Hepatocyte (in vitro differentiated cells): ENCODE data around the gene TRPM5. TPM values are rescaled to one million over a fixed set of nuclear protein-coding genes. Genes with fewer than 3 reads are reported as not detected.
A peak's percentile ranks its signal among the peaks of the same experiment; 100 is the strongest.

Experiments used
- DNase-seq: peaks from one replicate; pipeline ENCODE4 v3.0.0-alpha.2; 2016; ENCODE audit warnings: low spot score
- H2AFZ ChIP-seq: fragments of 200-600 bp; sonication (generic); 2 replicates; pipeline ENCODE4 v1.6.0; 2016; ENCODE audit warnings: antibody characterized with exemption, mild to moderate bottlenecking
- H3K27ac ChIP-seq: fragments of 200-600 bp; sonication (generic); 2 replicates; pipeline ENCODE4 v1.5.1; 2016; ENCODE audit warnings: mild to moderate bottlenecking
- H3K27me3 ChIP-seq: fragments of 200-600 bp; sonication (generic); 2 replicates; pipeline ENCODE4 v1.6.1; 2016
- H3K36me3 ChIP-seq: fragments of 200-600 bp; sonication (generic); replicated peaks from 2 replicates; pipeline ENCODE4 v1.5.1; 2016; ENCODE audit warnings: low read depth; ENCODE audit not compliant: insufficient read depth
- H3K4me1 ChIP-seq: fragments of 200-600 bp; sonication (generic); 2 replicates; pipeline ENCODE4 v1.5.1; 2016; ENCODE audit warnings: mild to moderate bottlenecking, moderate library complexity; ENCODE audit not compliant: insufficient read depth
- H3K4me2 ChIP-seq: fragments of 200-600 bp; sonication (generic); 2 replicates; pipeline ENCODE4 v1.6.0; 2016
- H3K4me3 ChIP-seq: fragments of 200-600 bp; sonication (generic); 2 replicates; pipeline ENCODE4 v1.5.1; 2016; ENCODE audit warnings: mild to moderate bottlenecking
- H3K79me2 ChIP-seq: fragments of 200-600 bp; sonication (generic); 2 replicates; pipeline ENCODE4 v1.6.0; 2017; ENCODE audit warnings: mild to moderate bottlenecking
- H3K9me2 ChIP-seq: fragments of 200-600 bp; sonication (generic); replicated peaks from 2 replicates; pipeline ENCODE4 v1.6.0; 2017; ENCODE audit warnings: mild to moderate bottlenecking; ENCODE audit not compliant: insufficient read depth
- H3K9me3 ChIP-seq: fragments of 200-600 bp; sonication (generic); 2 replicates; pipeline ENCODE4 v1.5.1; 2016; ENCODE audit warnings: low read depth, mild to moderate bottlenecking
- H4K20me1 ChIP-seq: fragments of 200-600 bp; sonication (generic); 2 replicates; pipeline ENCODE4 v1.6.0; 2016; ENCODE audit warnings: mild to moderate bottlenecking; ENCODE audit not compliant: insufficient read depth, poor library complexity, severe bottlenecking
- CTCF ChIP-seq: fragments of 200-600 bp; sonication (generic); IDR thresholded peaks from 2 replicates; pipeline ENCODE4 v1.5.1; 2016; ENCODE audit warnings: antibody characterized with exemption, mild to moderate bottlenecking; ENCODE audit not compliant: poor library complexity
- EZH2 ChIP-seq: fragments of 200-600 bp; sonication (generic); IDR thresholded peaks from 2 replicates; pipeline ENCODE4 v1.6.1; 2016; ENCODE audit warnings: antibody characterized with exemption, mild to moderate bottlenecking, borderline replicate concordance
- EZH2phosphoT487 ChIP-seq: fragments of 200-600 bp; sonication (generic); IDR thresholded peaks from one replicate; pipeline ENCODE4 v1.6.1; 2018; ENCODE audit warnings: antibody characterized with exemption, mild to moderate bottlenecking, low read depth, moderate library complexity; ENCODE audit not compliant: unreplicated experiment, severe bottlenecking
- WGBS: methylation state at CpG from one replicate; pipeline ENCODE4 v1.1.6; 2016; ENCODE audit warnings: low lambda C conversion rate; ENCODE audit errors: missing lambda C conversion rate; 5-methylcytosine and 5-hydroxymethylcytosine counted together
- polyA plus RNA-seq: library from polyadenylated mRNA; unstranded; fragments of >200 nt; fragmentation: Nextera tagmentation; extraction: Ambion mirVana; gene quantifications from 2 replicates; pipeline ENCODE4 v1.2.1, GENCODE V29; 2016
- total RNA-seq: library from RNA; depleted of rRNA; stranded (reverse); fragments of >200 nt; gene quantifications from 2 replicates; pipeline ENCODE4 v1.2.3, GENCODE V29; 2014

Gene TRPM5
- total RNA-seq (0.07 and 0.32 TPM in 2 replicates), polyA plus RNA-seq (0.13 and 0.36 TPM in 2 replicates)

DNA sequence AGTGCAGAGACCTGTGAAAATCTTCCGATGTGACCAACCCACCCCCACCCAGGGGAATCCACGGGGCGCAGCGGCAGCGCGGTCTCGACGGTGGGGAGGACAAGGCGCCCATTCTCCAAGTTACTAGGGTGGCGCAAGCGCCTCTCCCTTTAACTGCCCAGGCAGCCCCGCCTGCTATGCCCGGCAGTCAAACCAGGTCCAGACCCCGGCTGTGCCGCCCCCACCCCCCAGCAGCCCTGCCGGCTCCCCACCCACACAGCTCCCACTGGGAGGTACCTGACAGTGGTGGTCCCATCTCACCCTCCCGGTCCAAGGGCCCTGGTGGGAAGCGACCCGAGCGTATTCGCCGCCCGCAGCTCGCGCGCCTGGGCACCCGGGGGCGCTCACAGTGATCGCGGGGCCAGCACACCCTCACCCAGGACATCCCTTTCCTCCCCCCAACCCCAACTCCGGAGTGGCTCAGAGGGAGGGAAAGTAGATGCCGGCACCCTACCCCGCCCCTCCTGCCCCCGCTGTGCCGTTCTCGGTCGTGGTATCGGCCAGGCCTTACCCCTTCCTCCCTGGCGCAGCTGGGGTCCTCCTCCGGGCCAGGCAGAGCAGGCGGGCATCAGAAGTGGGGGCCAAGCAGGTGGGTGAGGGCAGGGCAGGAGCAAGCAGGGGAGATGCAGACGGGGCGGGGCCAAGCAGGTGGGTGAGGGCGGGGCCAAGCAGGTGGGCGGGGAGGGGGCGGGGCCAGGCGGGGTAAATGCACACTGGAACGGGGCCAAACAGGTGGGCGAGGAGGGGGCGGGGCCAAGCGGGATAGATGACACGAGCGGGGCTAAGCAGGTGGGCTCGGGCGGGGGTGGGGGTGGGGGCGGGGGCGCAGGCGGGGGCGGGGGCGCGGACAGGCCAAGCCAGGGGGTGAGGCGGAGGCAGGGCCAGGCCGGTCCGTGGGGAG lies at the start of gene TRPM5:
Gene TRPM5 (minus strand): TSS at position 634 of the 940 bp plus-strand sequence. CDS start 21,478 bp downstream, outside the sequence.
- WGBS: 11% methylated on average over 19 of the region's 64 CpGs
- Histone ChIP-seq H3K79me2 (no peaks in the 10 kb centered on the region), H3K36me3 (no peaks in the 10 kb centered on the region), H3K4me1 (no peaks in the 10 kb centered on the region), H3K4me3 (no peak within 1 kb of the TSS), H3K4me2 (peak within 1 kb of the TSS; percentile 81), H4K20me1 (no peaks in the 10 kb centered on the region), H3K9me3 (no peaks in the 10 kb centered on the region), H2AFZ (no peak within 1 kb of the TSS), H3K9me2 (no peaks in the 10 kb centered on the region), H3K27ac (no peak within 1 kb of the TSS), H3K27me3 (peaks cover 33% of the 10 kb centered on the region)
- TF ChIP-seq EZH2phosphoT487: no peak
- TF ChIP-seq CTCF: no peak
- TF ChIP-seq EZH2: no peak
- peak; percentile 57 for DNase-seq

- H3K27me3 ChIP-seq: peaks cover 7% of the 10 kb centered on the region
- no peak for TF ChIP-seq EZH2phosphoT487
- TF ChIP-seq EZH2: no peak
- no peak for TF ChIP-seq CTCF
- H3K4me3 ChIP-seq: no peak overlapping the region
- no peaks in the 10 kb centered on the region for H4K20me1 ChIP-seq
- H3K4me2 ChIP-seq: no peak overlapping the region
- H2AFZ ChIP-seq: no peak overlapping the region
- WGBS: 37% methylated on average over 2 of the region's 2 CpGs
- peaks cover 5% of the 10 kb centered on the region for H3K9me3 ChIP-seq
- DNase-seq: no peak
- no peaks in the 10 kb centered on the region for H3K79me2 ChIP-seq
- no peak overlapping the region for H3K27ac ChIP-seq
- H3K9me2 ChIP-seq: no peaks in the 10 kb centered on the region
- H3K4me1 ChIP-seq: no peaks in the 10 kb centered on the region
- H3K36me3 ChIP-seq: no peaks in the 10 kb centered on the region
Observed at GRCh38 chr11:2489083-2489482, 44.8 kb upstream of the TRPM5 start.

DNA sequence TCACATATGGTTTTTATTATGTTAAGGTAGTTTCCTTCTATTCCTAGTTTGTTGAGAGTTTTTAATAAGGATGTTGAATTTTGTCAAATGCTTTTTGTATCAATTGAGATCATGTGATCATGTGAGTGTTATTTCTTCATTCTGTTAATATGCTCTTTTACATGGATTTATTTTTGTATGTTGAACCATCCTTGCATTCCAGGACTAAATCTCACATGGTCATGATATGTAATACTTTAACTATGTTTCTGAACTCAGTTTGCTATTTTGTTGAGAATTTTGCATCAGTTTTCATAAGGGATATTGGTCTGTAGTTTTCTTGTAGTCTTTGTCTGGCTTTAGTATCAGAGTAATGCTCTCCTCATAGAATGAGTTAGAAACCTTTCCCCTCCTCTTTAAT lies 43.7 kb upstream of the TRPM5 start:
- no peaks in the 10 kb centered on the region for H3K9me2 ChIP-seq
- no peaks in the 10 kb centered on the region for H4K20me1 ChIP-seq
- no peak overlapping the region for H3K27ac ChIP-seq
- H3K36me3 ChIP-seq: no peaks in the 10 kb centered on the region
- H3K79me2 ChIP-seq: no peaks in the 10 kb centered on the region
- H3K4me3 ChIP-seq: no peak overlapping the region
- H3K4me1 ChIP-seq: no peaks in the 10 kb centered on the region
- no peak for DNase-seq
- H3K27me3 ChIP-seq: peaks cover 7% of the 10 kb centered on the region
- TF ChIP-seq CTCF (no peak), EZH2phosphoT487 (no peak), EZH2 (no peak)
- no peak overlapping the region for H3K4me2 ChIP-seq
- no peak overlapping the region for H2AFZ ChIP-seq
- H3K9me3 ChIP-seq: peaks cover 5% of the 10 kb centered on the region
